GM23338 (cell line): Measurements from ENCODE around the gene SLC35B4.

Source experiments
- CREB1 ChIP-seq: fragments of 250-450 bp; sonication (Bioruptor Pico); IDR thresholded peaks from 2 replicates; pipeline ENCODE4 v1.5.0; 2020; ENCODE audit warnings: low read depth, mild to moderate bottlenecking, moderate library complexity
- CTCF ChIP-seq, 2 experiments: fragments of 200-600 bp in 1 of 2; sonication (generic) in 1 of 2; conservative IDR thresholded peaks; 2 replicates each; pipeline versions ENCODE4 v1.5.1 to v1.6.1; 2016 to 2017; ENCODE audit warnings: antibody characterized with exemption in 2 of 2, low read depth in 2 of 2, mild to moderate bottlenecking in 2 of 2, moderate library complexity in 1 of 2
- EZH2 ChIP-seq: fragments of 200-600 bp; sonication (generic); IDR thresholded peaks from one replicate; pipeline ENCODE4 v1.8.0; 2017; ENCODE audit warnings: antibody characterized with exemption, mild to moderate bottlenecking, low read depth; ENCODE audit not compliant: unreplicated experiment
- POLR2AphosphoS5 ChIP-seq: IDR thresholded peaks from 2 replicates; pipeline ENCODE4 v1.6.1; 2016; ENCODE audit warnings: antibody characterized with exemption, low read depth

DNA sequence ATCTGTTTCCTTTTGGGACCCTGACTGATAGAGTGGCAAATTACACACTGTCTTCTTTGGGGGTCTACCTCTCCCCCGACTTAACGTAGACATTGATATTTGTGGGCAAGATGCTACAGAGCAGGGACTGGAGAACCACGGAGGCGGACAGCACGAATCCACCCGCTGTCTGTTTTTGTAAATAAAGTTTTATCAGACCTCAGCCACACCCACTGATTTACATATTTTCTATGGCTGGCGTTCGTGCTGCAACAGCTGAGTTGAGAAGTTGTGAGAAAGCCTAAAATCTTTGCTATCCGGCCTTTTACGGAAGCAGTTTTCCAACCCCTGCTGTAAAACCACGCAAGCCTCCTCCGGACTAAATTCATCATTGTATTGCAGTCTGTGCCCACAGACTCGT is 17.2 kb upstream of the SLC35B4 start:
- TF ChIP-seq CTCF (conservative IDR thresholded peaks at IDR 0.05; ENCODE audit: low read depth in 2 of 2) (no peak), EZH2 (no peak), CREB1 (CRISPR knock-in tag) (no peak), POLR2AphosphoS5 (no peak)
